GM18520 (cell line): ENCODE measurements around the gene CD34.
A peak's percentile ranks its signal among the peaks of the same experiment; 100 is the strongest.

ENCODE experiments used
- ATAC-seq: cut with Tn5 transposase; IDR thresholded peaks from one replicate; pipeline ENCODE4 v1.9.1; 2021; ENCODE audit not compliant: unreplicated experiment

The CD34 gene

DNA sequence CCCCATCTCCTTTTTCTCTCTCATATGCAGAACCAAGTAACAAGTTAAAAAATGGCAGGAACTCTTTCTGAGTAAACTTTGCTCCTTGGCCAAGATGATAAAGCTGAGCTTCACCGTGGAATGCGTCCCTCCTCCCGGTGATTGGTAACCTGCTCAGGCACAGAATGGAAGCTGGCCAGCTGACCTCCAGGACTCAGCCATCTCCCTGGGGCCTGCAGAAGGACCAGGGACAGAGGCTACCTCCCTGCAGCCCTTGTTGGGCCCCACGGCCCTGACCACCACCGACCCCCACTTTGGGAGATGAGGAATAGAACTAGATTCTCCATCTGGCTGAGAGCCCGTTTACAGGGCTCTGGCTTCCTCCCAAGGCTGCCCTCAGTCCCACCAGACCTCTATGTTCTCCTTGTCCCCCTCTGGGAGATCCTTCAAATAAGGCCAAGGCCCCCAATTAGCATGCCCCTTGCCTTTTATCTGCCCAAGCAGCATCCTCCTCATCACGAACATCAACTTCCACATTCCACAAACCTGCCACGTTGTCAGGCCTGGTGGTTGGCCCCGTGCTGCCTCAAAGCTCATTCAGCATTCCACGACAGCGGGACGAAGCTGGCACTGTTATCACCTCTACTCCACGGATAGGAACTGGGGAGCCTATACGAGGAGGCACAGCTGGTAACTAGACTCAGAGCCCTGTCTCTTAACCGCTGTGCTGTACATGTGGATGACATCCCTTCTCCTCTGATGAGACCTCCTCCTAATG is 74.2 kb downstream of the CD34 start:
- no peak for ATAC-seq

DNA sequence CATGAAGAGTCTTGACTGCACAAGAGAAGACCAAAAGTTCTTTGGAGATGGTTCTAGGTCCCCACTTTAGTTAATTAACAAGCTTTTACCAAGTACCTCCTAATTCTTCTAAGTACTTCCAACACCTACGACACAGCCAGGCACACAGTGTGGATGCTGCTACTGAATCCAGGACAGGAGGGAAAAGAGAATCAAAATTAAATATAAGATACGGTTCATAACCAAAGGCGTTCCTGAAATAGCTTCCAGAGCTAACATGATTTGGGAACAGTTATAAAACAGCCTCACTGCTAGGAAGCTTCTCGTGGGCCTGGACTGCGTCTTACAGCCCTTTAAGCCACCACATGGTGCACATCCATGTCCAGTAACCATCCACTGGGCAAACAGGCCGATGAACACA is 75.0 kb downstream of the CD34 start:
- ATAC-seq: no peak

DNA sequence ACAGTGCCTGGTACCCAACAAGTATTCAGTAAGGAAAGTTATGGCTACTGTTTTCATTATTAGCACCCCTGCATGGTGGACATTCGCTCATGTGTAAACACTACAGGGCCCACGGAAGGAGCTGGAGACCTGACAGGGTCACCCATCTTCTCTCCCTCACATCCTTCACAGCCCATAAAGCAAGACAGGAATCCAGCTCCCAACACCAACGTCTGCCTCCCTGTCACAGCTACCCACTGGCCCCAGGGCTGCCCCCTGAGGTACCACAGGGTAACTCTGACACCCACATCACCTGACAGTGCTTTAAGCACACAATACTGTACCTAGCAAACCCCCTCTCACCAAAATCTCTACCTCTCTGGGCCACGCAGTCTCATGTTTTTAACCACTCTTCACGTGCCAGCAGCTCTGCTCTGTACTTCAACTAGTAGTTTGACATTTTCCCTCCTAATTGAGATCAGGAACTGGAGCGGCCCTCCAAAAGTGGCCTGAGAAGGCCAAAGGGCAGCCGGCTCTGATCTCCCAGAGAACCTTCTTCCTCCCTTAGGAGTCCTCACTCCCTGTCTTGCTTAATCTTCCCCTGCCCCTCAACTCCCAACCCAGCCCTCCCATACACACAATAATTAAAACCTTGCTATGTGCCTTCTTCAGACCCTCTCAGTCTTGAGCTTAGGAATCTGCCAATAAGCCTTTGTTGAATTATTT is 76.8 kb downstream of the CD34 start:
- ATAC-seq: no peak

DNA sequence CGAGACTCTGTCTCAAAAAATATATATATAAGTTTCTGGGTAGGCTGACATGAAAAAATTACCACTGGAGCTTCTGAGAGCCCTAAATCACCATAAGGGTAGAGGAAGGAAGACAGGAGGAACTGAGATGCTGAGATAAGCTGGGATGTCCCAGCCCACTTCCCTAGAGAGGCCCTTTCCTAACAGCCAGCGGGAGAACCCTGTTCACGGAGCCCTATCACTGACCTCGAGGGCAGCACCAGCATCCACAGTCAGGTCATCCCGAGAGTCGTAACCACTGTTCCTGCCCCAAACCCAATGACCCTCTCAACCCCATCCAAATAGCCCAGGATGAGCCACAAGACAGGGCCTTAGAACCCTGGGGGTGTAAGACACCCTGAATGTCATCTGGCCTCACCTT is 77.5 kb downstream of the CD34 start:
- no peak for ATAC-seq

DNA sequence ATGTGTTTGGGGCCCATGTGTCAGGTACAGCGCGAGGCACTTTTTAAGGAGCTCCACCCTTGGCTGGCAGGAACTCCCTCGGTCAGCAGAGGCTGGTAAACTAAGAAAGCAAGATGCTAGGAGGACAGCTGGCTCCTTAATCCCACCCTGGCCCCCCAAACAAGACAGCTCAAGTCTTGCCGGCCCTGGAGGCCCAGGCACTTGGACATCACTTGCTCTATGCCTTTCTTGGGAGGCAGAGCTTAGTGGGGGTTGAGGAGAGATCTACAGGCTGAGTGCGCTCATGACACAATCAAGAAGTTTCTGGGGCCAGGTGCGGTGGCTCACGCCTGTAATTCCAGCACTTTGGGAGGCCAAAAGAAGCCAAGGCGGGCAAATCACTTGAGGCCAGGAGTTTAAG is 78.1 kb downstream of the CD34 start:
- ATAC-seq: no peak

DNA sequence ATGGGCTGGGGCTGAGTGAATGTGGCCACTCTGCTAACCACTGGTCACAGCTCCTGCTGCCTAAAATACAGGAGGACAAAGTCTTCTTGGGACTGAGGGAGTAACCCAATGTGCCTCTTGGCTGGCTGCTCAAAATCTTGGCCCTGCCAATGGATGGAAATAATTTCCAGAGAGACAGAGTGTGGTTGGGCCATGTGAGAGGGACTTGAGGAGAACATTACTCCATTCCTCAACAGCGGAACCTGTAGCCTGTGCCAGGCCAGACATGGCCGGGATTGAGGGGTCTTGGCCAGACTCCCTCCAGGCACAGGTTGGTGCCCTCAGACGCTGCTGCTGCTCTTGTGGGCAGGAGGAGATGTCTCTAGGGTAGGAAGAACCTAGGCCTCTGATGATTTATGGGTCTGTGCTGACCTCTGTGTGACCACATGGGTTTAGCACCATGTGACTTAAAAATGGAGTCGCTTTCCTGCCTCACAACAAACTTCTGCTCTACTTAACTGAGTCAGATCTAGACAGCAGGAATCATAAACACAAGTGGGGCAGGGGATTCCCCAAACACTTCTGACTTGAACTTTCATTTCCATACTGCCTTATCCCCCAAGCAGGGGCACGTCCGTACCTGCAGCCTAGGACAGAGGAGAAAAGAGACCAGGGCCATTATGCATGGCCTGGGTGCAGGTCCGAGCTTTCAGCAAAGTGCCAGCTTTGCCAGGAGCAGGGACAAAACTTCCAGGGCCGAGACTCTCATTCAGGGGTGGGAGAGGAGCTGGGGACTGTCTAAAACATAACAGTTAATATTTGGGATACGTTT is 79.2 kb downstream of the CD34 start:
- ATAC-seq: peak; percentile 90
